Amygdala (tissue), 56 donors: ENCODE results near the gene CFAP61.
"Not testable (repeated sequence)": the region's sequence is repeated elsewhere in the genome, so short reads cannot be mapped to it uniquely, and the experiment has no call there.

ENCODE experiments used
- DNase-seq, 56 donors: peaks; one replicate each; lab custom pipeline; 2025; lab: John Stamatoyannopoulos, UW

The CFAP61 gene

DNA sequence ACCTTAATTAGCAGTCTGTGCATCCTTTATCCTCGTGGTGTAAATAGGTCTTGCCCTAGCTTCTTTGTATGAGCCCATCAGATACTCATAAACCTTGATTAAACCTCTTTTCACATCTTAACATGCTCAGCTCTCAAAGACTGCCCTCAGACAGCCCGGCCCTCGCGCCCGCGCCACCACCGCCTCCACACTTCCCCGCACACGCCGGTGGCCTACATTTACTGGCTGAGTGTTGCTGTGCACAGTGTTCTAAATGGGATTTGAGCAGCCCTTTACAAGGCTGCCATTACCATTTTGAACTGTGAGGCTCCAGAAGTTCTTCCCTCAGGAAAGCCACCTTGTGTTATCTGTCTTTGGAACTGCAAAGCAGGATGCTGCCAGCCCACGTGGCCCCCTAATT lies 252.6 kb downstream of the CFAP61 start:
- DNase-seq = peak in 1 of 56 donors; percentile 5

DNA sequence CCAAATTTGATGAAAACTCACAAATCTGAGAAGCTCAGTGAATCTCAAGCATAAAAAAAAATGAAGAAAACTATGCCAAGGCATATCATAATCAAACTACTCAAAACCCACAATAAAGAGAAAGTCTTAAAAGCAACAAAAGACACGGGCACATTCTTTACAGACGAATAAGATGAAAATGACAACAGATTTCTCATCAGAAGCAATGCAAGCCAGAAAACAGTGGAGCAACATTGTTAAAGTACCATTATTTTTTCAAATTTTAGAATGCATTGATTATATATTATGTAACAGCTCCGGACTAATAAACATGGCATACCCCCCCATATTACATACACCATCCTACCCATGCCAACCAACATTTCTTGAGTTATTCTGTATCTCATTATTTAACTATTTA lies 260.2 kb downstream of the CFAP61 start:
- DNase-seq = no peak

DNA sequence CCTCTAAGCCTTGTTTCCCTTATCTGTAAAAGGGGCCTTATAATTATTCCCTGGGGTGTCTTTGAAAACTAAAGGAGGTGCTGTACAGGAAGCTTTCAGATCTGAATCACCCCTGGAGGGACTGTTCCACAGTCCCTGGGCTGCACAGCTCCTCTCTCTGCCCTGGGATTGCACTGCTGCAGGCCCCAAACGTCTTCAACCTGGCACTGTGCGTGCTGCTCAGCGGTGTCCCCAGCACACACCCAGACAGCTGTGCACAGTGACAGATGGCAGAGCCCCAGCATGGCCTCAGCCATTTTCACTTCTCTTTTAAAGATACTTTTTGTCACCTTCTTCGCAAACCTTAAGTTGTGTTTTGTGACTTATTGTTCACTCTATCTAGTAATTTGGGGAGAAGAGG lies 264.9 kb downstream of the CFAP61 start:
- no peak for DNase-seq

DNA sequence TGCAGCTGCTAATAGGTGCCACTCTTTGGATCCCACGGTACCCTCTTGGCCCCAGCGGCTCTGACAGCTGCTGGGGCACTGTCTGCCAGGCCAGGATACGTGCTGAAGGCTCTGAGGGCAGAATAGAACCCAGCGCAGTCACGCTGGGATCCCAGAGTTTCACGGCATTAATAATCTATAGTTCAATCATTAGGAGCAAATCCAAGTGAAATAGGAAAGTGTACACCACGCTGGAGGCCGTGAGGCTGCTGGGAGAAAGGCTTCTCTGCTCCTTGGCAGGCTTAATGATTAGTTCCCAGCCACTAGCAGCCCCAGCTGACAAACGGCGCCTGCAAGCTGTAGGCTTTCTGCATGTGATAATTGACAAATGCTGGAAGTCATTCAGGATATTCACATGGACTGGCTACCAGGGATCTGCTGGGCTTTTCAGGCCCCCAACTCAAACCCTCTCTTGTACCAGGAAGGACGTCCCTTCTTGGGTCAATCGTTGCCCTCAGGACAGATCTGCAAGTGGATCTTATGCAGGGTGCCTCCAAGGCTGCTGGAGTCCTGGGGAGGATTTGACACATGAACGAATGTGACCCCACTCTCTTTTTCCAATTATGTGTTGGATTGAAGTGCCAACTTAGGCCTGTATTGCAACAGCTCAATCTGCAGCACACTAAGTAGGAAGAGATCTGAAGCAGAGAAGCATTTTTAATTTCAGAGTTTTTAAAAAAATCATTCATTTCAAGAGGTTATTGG lies 265.5 kb downstream of the CFAP61 start:
- peak in 4 of 56 donors; percentile 6 to 18 (median 14) for DNase-seq

DNA sequence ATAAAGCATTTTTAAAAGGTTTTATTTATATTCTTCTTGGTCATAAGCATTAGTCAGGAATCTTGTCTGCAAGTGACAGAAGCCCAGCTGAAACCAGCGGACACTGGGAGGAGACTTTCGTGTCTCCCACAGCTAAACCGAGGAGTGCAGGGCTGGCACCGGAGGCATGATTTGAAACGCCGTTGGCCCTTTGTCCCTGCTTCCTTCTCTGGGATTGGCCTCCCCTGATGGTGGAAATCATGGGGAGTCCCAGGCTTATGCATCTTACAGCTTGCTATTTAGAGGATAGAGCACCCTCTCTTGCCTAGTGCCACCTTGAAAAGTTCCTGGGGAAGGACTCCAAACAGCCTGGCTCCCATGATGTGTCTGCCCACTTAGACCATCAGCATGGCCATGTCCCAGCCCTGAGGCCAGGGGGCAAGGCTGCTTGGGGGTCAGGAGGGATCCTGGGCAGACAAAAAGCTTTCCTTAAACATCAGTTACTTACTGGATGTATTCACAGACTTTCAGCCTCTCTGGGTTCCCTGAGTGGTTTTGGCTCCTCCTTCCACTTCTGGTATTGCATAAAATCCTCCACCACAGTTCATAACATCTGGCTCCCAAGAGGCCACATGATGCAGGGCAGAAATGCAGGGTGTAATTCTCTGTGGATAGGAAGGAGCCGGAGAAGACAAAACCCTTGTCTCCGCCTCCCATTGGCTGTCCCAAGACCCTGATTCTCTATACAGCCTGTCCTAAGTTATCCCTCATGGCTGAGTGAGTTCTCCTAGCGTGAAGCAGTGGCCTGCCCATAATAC lies 266.2 kb downstream of the CFAP61 start:
- no peak for DNase-seq

DNA sequence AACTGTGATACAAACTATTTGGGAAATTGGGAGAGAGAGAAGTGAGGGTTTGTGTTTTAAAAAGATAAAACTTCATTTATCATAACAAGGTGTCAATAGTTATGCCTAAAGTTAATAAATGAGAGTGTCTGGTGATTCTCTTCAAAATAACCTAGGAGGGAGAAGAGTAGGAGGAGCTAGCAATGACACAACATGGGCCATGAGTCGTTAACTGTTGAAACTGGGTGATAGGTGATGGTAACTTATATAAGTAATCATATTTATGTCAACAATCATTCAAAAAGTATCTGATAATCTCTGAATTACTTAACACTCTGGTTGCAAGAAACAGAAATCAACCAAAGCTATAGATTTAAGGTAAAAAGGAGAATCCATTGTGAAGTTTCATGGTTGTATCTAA lies 268.8 kb downstream of the CFAP61 start:
- no peak for DNase-seq

DNA sequence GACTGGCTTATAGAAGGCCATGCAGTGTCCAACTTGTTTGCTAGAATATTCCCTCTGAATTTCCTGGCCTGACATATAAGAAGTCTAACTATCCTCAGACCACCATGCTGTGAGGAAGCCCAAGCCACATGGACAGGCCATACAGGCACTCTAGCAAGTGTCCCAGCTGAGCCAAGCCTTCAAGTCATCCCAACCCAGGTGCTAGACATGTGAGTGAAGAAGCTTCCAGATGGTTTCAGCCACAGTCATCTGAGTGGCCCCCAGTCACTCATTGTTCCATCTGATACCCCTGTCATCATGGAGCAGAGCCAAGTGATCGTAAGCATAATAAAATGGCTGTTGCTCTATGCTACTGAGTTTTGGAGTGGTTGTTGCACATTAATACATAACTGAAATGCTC lies 269.6 kb downstream of the CFAP61 start:
- no peak for DNase-seq

DNA sequence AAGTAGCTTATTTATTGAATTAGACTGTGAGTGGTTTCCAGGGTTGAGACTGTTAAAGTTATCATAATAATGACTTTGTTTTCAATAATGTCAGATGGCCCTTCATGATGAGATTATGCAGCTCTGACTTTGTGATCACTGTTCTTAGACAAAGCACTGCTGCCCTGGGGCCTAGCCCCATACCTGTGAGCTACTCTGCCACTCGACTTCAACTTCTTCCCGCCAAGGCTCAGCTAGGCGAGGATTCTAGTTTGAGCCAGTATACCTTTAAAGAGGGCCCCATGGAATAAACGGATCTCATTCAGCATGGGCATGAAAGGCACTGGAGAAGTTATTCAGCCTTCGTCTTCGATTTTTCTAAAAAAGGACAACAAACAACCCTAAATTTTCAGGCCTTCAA lies 270.6 kb downstream of the CFAP61 start:
- no peak for DNase-seq

DNA sequence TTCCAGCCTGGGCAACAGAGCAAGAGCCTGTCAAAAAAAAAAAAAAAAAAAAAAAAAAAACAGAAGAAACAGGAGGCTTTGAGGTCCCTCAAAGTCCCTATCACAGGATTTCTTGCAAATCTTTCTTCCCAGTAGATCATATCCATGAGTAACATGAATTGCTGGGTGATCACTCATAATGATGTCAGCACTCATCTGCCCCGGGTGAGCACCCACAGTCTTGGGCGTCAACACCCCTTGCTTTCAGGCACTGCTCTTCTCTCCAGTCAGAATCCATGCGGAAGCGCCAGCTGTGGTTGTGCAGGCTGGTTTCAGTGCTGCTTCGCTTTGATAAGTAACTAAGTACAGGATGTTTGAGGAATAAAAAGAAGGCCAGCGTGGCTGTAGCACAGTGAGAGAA lies 275.4 kb downstream of the CFAP61 start:
- DNase-seq = no peak

DNA sequence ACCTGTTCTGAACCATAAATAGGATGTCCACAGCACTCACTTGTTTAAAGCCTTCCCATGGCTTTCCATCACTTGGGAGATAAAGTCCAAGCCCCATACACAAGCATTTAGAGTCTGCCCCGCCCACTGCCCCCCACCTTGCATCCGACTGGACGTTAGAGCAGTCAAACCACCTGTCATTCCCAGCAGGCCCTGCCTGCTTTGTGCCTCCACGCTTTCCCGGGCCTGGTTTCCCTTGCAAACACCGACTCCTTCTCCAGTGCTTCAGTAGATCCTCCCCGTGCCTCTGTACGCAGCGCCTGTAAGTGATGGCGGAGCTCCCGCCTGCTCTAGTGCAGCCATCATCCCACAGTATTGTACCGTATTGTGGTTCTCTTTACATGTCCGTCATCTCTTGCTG lies 277.2 kb downstream of the CFAP61 start:
- DNase-seq = no peak

DNA sequence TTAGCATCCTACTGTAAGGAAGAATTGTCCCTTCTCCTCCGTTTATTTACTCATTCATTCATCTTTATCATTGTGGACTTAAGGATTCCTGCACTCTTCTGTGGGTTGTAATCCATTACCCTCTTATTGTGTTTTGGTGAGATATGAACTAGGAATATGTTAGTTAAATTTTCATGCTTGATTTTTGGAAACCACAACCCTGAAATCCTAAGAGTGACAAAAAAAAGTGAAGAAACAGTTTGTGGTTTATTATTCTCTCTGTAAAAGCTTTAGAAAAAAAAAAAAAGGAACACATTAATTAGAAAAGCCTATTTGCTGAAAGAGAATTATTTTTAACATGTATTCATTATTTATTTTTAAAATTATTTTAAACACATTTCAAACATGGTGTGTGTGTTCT lies 278.8 kb downstream of the CFAP61 start:
- no peak for DNase-seq

DNA sequence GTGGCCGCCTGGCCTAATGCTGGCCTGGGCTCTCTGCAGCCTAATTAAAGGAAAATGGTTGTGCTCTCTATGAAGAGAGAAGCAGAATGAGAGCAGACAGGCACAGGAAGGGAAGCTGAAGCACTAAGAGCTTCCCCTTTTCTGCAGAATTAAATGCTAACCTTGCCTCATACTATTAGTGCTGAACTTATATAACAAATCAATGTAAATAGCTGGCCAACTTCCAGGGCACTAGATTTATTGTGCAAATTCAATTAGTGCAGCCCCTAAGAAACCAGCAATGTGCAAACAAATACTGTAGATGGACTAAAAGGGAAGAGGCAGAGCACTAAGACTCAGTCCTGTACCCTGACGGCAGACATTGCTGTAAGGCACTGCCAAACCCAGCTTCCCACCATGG lies 279.5 kb downstream of the CFAP61 start:
- DNase-seq = no peak

DNA sequence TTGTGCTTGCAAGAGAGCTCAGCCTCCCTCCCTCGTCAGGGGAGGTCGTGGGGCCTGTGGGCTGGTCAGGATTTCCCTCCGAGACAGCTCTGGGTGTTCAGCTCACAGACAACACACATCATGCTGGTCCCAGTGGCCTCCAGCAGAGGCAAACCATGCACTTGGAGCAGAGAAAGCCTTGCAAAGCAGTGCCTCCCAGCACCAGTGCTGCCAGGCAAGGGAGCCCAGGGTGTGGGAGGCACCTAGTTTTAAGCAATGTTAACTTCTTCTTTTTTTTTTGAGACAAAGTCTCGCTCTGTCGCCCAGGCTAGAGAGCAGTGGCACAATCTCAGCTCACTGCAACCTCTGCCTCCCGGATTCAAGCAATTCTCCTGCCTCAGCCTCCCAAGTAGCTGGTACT lies 281.5 kb downstream of the CFAP61 start:
- DNase-seq = no peak

DNA sequence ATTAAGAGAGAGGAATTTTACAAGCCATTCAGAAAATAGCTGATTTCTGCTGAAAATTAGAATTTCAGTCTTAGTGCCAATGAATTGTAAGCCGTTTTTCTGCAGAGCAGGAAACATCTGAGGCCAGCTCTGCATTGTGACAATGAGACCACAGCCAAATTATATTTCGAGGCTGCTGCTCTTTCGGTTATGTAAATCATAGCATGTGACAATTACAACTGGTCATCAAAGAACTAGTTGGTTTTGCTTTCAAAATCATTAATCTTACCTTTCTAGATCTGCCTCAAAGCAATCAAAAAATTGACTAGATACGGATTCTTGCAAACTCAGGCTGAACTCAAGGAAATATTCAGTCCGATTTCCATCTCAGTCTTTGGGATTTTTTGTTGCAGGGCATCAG lies 282.2 kb downstream of the CFAP61 start:
- DNase-seq = no peak

DNA sequence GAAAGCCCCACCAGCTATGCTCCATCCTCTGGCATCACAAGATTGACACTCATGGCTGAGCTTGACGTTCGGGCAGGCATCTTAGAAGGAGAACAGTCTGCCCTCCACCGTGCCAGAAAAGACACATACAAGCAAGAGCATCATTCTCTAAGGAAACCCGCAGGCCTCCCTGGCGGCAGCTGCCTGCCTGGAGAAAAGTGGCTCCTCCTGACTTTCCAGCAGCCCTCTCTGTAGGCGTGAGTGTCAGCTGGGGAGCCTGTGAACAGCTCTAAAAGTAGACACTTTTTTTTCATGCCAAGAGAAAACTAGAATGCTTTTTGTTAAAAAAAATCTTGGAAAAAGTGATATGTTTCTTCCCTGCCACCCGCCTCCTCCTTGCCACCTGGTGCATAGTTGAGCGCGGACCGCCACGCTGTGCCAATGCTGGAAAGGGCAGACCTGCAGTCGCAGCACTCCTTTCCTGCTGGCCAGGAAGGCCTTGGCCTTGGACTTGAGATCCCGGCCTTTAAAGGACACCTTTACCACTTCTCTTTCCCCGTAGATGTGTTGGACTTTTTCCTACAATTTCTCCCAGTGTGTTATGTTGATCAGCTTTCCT lies 285.9 kb downstream of the CFAP61 start:
- DNase-seq = peak in 16 of 56 donors; percentile 8 to 57 (median 20)

DNA sequence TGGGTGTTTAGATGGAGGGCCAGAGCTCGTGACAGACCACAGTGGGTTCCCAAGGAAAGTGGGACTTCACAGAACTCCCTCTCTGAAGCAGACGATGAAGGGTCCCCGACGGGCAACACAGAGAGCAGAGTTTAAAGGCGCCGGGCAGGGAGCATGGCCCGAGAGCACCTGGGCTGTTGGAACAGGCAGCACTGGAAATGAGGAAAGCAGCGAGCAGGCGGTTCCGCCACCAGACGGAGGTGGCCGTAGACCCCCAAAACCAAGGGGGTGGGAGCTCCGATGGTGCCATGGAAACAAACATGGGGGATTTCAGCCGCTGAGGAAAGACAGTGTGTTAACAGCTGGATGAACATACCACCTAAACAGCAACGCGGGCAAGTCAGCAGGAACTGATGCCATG lies 288.1 kb downstream of the CFAP61 start:
- no peak for DNase-seq

DNA sequence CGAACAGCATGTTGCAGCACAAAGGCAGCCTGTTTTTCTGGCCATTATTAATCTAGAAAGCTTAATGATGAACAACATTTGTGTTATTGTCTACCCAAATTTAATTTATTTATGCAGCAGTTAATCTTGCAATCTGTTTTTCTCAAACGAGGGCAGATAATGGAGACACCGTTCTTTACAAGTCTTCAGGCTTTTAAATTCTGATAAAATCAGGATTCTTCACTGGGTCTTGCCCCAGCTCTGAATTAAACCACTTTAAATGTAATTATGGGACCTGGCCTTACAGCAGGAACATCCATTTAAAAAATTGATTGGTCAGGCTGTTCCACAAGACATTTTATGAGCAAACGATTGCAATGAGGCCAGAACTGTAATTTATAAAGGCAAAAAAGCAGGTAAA lies 289.0 kb downstream of the CFAP61 start:
- no peak for DNase-seq

DNA sequence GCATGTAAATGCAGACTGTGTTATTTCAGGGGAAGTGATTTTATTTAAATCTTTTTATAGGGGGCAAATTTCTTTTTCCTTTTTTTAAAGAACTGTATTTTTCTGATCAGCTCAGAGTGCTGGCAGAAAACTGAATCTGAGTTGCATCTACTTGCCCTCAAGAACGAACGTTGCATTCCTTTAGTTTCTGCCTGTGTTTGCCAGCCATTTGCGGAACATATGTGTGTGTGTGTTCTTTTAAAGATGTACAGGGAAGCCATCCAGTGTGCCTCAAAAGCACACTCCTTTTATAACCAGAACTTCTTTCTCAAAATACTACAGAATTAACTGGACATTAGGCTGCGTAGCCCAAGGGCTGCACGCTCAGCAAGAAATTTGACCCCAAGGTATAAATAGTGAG lies 289.7 kb downstream of the CFAP61 start:
- DNase-seq = no peak

DNA sequence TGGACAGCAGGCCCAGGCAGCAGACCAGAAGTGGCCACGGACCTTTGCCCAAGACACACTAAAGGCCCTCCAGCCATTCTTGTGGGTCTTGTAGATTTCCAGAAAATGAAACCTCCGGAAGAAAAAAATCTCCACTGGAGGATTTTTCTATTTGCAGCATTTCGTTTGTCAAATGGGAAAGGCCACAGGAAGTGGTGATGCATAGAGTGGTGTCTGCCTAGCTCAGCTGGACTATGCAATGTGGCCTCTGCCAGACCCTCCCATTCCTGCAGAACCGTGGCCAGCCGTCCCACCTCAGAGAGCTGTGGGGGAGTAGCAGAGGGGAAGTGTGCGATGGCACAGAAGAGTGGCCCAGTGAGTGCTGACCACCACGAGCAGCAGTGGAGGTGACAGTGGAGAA lies 291.6 kb downstream of the CFAP61 start:
- no peak for DNase-seq

DNA sequence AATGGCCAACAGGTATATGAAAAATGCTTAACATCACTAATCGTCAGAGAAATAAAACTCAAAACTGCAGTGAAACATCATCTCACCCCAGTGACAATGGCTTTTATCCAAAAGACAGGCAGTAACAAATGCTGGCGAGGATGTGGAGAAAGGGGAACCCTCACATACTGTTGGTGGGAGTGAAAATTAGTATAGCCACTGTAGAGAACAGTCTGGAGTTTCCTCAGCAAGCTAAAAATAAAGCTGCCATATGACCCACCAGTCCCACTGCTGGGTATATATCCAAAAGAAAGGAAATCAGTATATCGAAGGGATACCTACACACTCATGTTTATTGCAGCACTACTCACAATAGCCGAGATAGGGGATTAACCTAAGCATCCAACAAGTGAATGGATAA lies 292.1 kb downstream of the CFAP61 start:
- no peak for DNase-seq

DNA sequence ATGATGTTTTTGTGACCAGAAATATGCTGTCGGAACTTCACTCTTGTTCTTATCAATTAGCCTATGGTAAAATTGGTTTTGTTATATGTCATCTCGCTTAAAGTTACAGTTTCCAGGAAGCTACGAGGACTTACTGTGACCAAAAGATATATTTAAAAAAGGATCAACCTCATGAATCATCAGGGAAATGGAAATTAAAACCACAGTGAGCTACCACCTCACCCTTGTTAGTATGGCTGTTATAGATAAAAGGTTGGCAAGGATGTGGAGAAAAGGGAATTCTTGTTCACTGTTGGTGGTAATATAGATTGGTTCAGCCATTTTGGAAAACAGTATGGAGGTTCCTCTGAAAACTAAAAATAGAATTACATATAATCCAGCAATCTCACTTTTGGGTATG lies 301.2 kb downstream of the CFAP61 start:
- no peak for DNase-seq

DNA sequence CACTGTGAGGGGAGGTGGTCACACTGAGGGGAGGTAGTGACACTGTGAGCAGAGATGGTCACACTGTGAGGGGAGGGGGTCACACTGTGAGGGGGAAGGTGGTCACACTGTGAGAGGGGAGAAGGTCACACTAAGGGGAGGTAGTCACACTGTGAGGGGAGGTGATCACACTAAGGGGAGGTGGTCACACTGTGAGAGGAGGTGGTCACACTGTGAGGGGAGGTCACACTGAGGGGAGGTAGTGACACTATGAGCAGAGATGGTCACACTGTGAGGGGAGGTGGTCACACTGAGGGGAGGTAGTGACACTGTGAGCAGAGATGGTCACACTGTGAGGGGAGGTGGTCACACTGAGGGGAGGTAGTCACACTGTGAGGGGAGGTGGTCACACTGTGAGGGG lies 303.2 kb downstream of the CFAP61 start:
- not testable (repeated sequence) for DNase-seq
